B cell (primary cell): ENCODE data around the gene PDE4B.

Experiments used
- EZH2 ChIP-seq: IDR thresholded peaks from 2 replicates; pipeline ENCODE4 v1.6.1; 2012; ENCODE audit warnings: borderline replicate concordance, low read depth, mild to moderate bottlenecking, moderate library complexity, low read length; ENCODE audit not compliant: insufficient read depth, poor library complexity, severe bottlenecking
- TF ChIP-seq, protein P1 (sequence below): fragments of 200-600 bp; IDR thresholded peaks from one replicate; pipeline ENCODE4 v1.8.0; 2022; ENCODE audit warnings: antibody characterized with exemption, mild to moderate bottlenecking

DNA sequence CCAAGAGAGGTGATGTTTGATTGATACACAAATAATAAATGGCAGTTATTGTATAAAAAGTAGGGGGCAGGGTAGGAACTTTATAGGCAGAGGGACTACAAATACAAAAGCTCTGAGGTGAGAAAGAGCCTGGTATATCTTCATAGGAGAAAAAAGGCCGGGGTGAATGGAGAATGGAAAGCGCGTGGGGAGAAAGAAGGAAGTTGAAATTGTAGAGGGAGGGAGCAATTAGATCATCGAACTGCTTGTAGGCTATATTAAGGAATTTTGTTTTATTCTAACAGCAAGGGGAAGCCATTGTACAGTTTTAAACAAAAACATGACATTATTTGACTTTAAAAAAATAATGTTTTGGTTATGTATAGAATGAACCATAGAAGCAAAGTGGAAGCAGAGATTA is 147.4 kb downstream of the PDE4B start:
- TF ChIP-seq EZH2, result no peak
- TF ChIP-seq, protein P1, sequence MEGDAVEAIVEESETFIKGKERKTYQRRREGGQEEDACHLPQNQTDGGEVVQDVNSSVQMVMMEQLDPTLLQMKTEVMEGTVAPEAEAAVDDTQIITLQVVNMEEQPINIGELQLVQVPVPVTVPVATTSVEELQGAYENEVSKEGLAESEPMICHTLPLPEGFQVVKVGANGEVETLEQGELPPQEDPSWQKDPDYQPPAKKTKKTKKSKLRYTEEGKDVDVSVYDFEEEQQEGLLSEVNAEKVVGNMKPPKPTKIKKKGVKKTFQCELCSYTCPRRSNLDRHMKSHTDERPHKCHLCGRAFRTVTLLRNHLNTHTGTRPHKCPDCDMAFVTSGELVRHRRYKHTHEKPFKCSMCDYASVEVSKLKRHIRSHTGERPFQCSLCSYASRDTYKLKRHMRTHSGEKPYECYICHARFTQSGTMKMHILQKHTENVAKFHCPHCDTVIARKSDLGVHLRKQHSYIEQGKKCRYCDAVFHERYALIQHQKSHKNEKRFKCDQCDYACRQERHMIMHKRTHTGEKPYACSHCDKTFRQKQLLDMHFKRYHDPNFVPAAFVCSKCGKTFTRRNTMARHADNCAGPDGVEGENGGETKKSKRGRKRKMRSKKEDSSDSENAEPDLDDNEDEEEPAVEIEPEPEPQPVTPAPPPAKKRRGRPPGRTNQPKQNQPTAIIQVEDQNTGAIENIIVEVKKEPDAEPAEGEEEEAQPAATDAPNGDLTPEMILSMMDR, result no peak
